ENCODE results near the gene SLC8A2.

Gene SLC8A2

DNA sequence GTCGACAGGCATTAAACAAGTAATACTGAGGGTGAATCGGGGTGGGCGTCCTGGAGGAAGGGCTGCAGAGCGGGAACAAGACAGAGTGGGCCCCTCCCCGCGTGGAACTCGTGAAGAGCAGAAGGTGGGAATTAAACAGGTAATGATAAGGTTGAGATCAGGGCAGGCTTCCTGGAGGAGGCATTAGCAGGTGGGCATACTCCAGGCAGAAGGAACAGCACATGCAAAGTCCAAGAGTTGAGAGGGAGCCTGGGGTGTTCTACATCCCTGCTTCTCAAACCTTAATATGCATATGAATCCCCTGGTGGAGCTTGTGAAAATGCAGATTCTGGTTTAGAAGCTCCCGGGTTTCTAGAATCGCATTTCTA, 23.3 kb downstream of the SLC8A2 start:
- DNase-seq = no peak

GRCh38 chr19:47447470-47448359, 24.0 kb downstream of the SLC8A2 start:
- no peak for DNase-seq

GRCh38 chr19:47446534-47447469, 24.9 kb downstream of the SLC8A2 start:
- DNase-seq = no peak

DNA sequence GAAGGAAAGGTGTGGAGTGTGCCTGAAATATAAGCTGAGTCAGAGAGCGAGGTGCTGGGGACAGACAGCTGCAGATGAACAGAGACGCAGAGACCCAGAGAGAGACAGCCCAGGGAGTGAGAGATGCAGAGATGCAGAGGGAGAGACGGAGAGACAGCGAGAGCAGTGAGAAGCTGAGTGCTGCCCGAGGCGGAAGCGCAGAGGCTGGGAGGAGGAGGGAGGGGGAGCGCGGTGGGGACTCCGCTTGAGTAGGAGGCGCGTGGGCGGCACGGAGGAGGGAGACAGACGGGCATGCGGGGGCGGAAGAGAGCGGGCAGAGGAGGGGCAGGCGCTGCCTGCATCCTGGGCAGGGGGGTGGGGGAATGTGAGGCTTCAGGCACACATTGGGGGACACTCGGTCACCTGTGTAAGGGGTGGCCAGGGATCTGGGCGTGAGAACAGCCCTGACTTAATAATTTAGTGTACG, 25.7 kb downstream of the SLC8A2 start:
- DNase-seq = no peak

DNA sequence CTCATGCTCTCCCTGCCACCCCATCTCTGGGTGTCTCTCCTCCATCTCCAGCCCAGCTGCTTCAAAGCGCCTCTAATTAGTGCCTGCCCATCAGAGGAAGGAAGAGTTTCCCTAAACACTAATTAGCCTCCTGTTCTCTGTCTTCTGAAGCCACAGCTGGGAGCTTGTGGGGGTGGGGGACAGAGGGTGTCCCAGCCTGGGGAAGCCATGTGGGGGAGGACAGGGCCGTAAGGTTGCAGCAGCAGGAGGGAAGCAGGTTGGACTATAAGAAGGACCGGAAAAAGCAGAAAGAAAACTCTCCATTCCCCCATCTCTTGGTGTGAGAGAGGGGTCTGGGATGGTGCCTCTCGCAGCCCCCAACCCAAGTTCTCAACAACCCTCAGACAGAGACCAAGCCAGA, 26.2 kb downstream of the SLC8A2 start:
- DNase-seq = no peak

DNA sequence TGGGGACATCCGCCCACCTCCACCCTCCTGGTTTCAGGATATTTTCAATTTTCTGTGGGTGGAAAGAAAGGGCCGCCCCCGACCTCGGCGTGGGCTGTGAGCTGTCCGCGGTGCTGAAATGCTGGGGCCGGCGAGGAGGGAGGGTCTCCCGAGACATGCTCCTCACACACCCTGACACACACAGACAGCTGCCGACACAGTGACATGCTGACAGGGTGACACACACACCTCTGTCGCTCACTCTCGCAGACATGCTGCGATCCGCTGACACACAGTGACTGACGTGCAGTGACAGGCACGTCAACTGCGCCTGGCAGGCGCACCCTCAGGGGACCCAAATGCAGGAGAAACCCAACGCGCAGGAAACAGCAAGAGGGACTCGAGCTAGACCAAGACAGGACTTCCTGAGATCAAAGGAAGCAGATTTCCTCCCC, 27.3 kb downstream of the SLC8A2 start:
- DNase-seq = no peak

GRCh38 chr19:47443331-47443730, 28.4 kb downstream of the SLC8A2 start:
- DNase-seq = no peak

DNA sequence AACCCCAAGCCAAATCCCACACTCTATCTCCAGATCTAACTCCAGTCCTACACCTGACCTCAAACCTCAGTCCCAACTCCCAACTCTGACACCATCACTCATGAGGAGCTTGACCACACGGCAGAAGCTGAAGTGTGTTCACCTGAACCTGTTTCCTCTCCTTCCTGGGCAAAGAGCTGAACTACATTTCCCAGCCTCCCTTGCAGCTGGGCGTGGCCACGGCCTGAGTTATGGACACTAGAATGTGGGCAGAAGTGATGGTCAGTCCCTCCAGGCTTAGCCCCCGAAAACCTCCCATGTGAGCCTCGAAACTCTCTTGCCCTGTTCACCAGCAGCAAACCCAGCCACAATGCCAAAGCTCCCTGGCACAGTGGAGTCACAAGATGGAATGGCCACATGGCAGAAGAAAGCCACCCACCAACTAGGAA, 32.9 kb downstream of the SLC8A2 start:
- no peak for DNase-seq

- DNase-seq = no peak
These were observed 34.2 kb downstream of the SLC8A2 start for GRCh38 chr19:47437500-47437899.

GRCh38 chr19:47436712-47437401, 34.8 kb downstream of the SLC8A2 start:
- DNase-seq = peak; percentile 23

- no peak for DNase-seq
These were observed 35.7 kb downstream of the SLC8A2 start for GRCh38 chr19:47435883-47436417.

GRCh38 chr19:47435196-47435595, 36.5 kb downstream of the SLC8A2 start:
- no peak for DNase-seq

DNA sequence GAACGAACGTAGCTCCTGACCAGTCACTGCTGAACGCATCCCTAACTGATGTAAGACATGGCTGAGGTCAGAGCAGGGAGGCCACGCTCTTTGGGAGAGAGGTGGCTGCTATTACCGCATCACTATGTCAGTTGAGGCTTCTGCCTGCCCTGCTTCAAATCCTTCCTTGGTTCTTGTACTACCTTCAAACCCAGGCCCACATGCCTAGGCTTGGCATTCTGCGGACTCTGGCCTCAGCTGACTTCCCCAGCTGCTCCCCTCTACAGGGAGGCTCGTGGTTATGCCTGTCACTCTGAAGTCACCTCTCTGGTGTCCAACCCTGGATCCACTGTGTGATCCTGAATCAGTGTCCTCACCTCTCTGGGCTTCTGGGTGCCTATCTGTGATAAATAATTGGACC, 37.6 kb downstream of the SLC8A2 start:
- no peak for DNase-seq

GRCh38 chr19:47433121-47433520, 38.6 kb downstream of the SLC8A2 start:
- no peak for DNase-seq

GRCh38 chr19:47432499-47432898, 39.2 kb downstream of the SLC8A2 start:
- no peak for DNase-seq

DNA sequence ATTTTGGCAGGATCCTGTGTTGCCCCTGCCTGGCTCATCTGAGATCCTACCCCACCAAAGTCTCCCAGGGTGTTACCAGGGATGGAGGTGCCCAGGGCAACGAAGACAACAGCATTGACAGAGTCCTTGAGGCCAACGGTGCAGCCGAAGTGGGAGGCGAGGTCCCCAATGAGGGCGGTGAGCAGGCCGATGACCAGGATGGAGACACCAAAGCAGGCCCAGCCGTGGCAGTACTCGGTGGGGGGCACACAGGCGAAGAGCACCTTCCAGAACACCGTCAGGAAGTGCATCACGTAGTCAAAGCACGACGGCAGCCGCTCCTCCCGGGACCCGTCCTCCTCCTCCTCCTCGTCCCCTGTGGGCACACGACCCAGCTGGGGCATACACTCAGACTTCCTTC, 39.6 kb downstream of the SLC8A2 start:
- DNase-seq = no peak

- DNase-seq = no peak
These were observed 41.5 kb downstream of the SLC8A2 start for GRCh38 chr19:47430041-47430802.

GRCh38 chr19:47429140-47429793, 42.4 kb downstream of the SLC8A2 start:
- no peak for DNase-seq

- DNase-seq = peak; percentile 73
These were observed 43.4 kb downstream of the SLC8A2 start for GRCh38 chr19:47428177-47428894.
